OCI-LY3 (cell line): ENCODE measurements around the gene FEV.

Source experiments
- CTCF ChIP-seq: fragments of 200-600, 300-600 bp; sonication (generic); IDR thresholded peaks from 2 replicates; pipeline ENCODE4 v1.5.1; 2014; ENCODE audit warnings: antibody characterized with exemption, low read length, low read depth
- EZH2phosphoT487 ChIP-seq: fragments of 200-600 bp; shearing (Covaris generic); IDR thresholded peaks from 2 replicates; pipeline ENCODE4 v1.6.1; 2018; ENCODE audit warnings: antibody characterized with exemption, mixed run types, low read depth

- no peak for TF ChIP-seq CTCF
- no peak for TF ChIP-seq EZH2phosphoT487
Measured at GRCh38 chr2:219018726-219019125, 33.7 kb upstream of the FEV start.
